ENCODE results near the gene CTNNB1.

Gene CTNNB1

DNA sequence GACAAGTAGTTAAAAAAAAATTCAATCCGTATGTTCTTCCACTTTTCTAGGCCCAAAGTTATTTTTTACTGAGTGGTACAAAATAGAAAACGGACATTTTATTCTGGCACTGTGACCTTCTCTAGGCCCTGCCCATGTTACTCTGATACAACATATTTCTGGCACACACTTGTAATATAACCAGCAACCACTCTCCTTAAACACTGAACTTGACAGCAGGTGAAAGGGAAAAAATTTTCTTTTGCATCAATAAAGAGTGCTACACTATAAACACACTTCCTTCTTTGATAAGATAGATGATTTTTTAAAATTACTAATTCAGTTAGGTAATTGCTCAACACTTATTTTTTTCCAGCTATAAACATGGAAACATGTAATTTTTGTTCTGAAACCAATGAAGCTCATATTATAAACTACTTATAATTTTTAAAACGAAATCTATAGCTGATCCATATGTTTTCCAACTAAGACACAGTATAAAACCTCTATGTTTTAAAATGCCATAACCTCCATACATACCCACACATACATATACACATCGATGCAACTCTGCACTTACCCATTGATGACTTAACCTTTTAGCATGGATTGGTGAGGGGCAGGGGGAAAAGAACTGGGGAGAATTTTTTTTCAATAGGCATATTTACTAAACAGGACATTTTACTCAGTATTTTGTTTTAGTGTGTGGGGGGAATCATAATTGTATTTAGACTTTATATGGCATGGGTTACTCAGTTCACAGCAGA is 5.3 kb upstream of the CTNNB1 start:
- no peak for DNase-seq

DNA sequence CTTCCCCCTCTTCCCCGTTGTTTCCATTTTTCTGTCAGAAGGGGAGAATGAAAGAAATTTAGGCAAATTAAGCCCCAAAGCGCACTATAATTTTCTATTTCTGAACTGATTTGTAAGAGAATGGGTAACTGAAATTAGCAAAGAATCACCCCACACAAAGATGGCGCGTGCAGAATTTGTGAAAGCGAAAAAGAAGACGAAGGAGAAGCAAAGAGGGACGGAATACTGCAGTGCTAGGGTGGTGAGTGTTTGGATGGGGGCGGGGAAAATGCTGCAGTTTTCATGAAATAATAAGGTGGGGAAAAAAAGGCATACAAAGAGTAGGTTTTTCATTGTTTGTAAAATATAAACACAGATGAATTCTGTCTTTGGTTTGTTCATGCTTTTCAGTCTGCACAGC is 4.6 kb upstream of the CTNNB1 start:
- DNase-seq, result no peak

DNA sequence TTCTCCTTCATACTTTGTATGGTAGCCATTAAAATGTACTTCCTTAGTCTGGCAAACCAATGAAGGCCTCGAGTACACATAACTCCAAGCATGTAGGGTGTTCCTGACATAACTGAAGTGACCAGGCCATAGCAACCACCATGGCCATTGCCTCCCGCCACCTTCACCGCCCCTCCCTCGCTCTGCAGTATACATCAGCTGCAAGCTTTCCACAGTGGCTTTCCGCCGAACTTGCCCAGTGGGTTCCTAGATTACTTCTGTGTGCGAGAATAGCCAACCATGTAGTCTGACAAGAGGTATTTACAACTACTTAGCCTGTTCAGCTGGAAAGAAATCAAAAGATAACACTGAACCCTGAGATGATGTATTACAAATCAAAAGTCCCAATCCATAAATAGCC is 3.4 kb upstream of the CTNNB1 start:
- no peak for DNase-seq

DNA sequence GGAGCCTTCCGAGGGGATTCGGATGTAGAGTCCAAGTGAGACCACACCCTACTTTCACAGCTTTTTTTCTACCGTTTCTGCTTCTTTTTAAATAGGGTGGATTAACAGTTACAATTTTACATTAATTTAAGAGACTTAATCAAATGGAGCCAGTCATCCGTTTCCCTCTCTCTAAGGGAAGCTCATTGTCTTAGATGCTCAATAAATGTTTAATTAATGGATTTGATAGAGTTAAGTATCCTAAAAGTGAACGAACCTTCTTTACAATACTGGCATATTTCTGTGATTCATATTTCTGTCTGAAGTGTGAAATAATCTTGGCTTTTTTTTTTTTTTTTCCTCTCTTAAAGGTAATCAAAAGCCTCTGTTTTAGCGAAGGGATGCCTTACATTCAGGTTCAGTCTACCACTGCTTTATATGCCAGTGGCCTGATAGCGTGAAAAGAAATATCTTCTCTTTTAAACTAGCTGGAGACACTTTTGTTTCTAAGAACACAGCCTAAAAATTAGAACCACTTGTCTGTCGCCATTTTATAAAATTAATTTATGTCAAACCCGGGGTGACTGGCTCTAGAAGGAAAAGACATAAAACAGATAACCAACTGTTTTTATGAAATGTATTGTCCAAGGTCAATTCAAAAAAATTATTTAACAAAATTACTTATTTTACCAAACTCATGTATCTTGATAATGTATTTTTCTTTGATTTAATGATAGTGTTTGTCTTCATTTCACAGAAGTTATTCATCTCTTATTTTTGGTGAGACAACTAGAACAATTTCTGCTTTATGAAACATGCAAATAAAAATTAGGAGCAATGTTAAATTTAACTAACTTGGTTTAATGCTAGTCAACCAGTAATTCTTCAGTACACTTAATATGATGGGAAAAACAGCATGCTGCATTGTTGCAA is 2.5 kb upstream of the CTNNB1 start:
- no peak for DNase-seq

DNA sequence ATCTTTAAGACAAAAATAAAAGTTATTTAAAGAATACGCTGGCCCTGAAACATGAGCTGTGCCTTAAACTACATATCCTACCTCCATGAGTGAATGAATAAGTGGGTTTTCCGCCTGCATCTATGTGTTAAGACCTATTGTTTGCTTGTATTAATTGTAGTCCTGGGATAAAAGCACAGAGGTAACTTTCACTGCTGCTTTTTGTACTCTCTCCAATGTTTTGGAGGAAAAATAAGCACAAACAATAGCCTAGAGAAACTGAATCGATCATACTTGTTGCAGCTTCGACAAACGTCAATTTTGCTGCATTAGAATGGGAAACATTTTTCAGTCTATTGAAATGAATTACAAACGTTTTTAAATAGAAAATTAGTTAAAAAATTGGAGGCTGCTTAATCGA is 1.3 kb upstream of the CTNNB1 start:
- no peak for DNase-seq

DNA sequence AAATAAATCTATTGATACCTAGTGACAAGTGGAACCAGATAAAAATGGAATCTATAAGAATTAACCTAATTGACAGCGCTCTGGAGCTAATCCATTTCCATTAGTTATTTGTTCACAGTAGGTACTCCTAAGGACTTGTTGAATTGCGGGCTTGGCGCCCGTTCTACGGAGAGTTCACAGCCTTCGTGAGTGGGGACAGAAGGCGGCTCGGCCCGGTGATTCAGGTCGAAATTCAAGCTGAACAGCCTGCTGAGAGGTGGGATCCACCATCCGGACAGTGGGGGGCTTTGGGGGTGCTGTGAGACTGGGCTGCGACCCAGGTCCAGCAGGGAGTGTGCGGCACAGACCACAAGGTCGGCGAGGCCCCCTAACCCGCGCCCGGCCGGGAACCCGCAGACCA is 779 bp upstream of the CTNNB1 start:
- no peak for DNase-seq

DNA sequence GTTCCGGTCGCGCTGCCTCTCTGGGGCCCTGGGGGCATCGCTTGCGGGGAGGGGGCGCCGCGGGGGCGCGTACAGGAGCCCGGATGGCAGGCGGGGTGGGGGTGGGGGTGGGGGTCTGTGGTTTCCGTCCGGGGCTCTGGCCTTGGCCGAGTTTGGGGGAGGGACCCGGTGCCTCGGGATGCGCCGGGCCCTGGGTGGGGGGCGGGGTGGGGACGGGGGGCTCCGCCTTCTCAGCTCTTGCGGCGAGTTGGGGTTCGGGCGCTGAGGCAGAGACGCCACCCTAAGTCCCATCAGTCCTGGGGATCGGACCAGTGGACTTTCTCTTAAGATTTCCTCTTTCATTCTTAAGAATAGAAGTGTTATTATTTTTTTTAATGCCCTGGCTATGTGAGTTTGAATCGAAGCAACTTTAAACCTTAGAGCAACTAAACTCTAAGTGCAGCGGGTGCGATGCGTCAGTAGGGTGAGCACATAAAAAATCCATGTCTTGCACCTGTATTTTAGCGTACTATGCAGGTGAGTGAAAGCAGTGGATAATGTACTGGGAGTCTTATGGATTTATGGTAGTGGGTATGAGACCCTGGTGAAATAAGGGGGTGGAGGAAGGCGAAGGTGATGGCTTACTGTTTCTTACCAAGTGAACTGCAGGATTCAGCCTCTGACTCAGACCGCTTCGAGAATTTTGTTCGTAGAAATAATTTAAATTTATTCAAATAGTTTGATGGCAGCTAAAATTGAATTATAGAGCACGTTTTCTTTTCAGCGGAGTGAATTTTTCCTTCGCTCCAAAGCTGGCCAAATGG is 762 bp downstream of the CTNNB1 start:
- DNase-seq, result peak; percentile 26

DNA sequence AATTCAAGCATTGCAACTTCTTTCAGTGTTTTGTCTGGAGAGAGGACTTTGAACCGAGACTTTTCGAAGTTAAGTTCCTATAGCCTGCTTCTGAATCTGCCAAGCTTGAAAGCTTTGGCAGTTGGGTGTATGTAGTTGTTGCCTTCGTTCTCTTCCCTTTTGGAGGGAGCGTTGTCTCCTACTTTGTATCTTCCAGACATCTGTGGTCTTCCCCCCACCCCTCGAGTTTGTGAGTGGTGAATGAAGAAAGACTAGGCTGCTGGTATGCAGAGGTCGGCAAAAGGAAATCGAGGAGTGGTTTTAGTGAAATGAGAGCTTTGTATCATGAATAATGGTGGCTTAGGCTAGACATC is 1.3 kb downstream of the CTNNB1 start:
- no peak for DNase-seq

DNA sequence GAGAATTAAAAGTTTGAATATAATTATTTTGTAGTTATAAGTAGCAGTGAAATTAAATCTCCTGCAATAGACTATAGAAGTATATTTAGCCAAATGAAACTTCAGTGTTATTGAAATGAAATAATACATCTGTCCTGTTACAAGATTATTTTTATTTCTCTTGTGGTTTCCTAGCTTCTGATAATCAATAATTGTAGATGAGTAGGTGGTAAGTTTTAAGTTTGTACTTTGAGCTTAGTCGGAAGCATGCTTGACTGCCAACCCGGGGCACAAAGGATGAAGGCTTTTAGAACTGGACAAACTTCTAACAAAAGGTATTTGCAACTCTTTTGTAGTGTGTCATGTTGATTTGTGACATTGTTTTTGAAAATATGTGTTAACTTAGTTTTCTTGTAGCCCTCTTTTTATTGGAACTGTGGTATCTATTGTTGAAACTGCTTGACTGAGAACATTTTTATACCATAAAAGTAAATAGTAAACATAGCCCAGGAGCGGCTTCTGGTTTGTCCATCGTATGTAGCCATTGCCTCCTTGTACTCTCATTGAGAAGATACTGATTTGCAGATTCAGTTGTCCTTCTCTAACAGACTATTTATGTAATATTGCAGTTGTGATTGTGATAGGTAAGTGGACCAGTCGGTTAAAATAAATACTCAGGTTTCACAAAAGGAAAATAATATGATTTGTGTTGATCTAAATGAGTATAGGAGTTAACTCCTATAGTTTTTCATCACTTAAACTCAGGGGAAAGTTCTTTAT is 2.9 kb downstream of the CTNNB1 start:
- no peak for DNase-seq

DNA sequence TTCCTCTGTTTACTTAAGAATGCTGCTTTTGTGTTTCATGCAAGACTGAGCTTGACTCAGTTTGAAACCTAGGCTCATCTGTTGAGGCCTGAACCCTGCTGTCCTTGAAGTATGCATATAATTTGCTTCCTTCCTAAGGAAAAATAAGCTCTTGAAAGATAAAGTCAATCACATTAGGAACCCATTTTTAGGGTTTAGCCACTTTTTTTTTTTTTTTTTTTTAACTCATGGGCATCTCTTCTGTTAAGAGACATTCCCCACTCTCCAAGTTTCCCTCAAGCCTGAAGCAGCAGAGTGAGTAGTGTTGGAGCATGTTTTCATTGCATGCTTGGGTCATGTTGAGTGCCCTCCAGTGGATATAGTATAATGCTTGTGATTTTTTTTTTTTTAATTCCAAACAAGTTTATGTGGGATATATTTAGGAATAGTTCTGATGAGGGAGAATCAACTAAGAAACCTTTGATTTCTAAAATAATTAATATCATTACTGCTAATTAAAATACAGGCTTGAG is 3.6 kb downstream of the CTNNB1 start:
- DNase-seq, result no peak

DNA sequence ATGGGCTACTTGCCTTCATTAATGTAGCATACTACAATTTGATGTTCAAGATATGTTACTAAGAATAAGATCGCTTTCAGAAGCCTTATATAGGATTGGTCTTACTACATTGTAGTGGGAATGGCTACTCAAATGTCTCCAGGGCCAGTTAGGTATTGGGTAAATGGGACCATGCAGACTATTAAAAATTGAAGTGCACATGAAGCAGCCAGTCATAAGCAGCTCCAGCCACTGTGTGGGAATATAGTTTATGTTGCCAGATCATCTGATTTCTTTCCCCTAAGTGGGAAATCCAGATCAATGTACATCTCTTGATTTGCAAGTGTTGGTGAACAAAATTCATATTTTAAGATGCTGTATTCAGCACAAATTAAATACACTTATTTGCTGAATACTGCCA is 5.1 kb downstream of the CTNNB1 start:
- no peak for DNase-seq

DNA sequence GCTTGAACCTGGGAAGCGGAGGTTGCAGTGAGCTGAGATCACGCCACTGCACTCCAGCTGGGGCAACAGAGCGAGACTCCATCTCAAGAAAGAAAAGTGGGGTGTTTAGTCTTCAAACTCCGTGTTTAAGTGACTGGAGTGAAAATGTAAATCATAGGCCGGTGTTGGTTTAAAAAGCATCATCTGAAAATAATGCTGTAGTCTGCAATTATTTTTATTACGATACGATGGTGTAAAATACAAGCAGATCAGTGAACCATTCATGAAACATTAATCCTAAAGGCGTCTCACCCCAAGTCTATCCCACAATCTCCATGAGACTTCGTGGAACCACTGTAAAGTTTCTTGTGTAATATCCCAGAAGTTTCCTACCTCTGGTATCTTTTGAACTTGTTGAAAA is 6.3 kb downstream of the CTNNB1 start:
- no peak for DNase-seq

DNA sequence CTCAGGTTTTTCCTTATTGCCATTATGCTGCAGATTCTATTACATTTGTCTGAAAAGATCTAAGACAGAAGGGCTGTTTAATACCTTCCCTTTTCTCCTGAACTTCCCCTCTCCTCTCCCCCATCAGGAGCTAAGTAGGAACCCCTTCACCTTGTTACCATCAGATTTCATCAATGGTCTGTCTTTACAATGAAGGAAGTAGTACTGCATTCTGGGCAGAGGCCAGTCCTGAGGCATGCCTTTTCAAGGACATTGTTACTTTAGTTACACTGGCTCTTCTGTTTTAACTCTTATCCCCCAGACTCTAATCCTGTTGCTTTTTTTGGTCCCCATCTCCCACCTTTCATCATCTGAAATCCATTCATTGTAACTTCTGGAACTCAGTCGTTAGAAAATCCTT is 8.1 kb downstream of the CTNNB1 start:
- no peak for DNase-seq

DNA sequence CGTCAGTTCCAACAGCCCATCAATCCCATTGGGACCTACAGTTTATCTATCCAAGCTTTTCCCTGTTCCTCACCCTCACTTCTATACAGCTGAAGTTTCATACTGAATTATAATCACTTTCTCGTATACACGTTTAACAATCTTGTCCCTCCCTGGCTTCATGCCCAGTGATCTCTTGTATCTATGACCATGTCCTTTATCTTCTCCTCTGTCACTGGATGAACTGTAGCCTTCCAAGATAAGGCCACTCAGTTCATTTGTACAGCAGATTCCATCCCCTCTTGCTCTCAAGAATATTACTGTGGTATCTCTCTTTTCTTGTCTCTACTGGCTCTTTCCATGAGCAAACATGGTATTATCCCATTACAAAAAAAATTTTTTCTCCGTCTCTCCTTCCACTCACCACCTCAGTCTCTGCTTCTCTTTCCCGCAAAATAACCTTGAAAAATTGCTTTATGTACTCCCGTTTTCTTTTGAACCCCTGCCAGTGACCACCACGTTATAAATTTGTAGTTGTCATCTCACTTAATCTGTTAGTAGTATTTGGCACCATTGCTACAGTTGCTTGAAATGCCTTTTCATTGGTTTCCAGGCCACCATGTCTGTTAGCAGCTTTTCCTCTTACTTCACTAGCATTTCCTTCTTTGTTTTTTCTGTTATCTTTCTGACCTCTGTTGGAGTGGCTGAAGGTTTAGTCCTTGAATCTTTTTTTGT is 9.4 kb downstream of the CTNNB1 start:
- DNase-seq, result no peak

DNA sequence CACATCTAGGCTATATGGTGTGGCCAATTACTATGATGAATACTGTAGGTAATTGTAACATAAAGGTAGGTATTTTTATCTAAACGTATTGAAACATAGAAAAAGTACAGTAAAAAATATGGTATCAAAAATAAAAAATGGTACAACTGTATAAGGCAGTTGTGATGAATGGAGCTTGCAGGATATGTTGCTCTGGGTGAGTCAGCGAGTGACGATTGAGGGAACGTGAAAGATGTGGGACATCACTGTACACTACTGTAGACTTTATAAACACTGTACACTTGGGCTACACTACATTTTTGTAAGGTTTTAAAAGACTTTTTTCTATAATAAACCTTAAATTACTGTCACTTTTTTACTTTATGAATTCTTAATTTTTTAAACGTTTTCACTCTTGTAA is 10.3 kb downstream of the CTNNB1 start:
- DNase-seq, result no peak

DNA sequence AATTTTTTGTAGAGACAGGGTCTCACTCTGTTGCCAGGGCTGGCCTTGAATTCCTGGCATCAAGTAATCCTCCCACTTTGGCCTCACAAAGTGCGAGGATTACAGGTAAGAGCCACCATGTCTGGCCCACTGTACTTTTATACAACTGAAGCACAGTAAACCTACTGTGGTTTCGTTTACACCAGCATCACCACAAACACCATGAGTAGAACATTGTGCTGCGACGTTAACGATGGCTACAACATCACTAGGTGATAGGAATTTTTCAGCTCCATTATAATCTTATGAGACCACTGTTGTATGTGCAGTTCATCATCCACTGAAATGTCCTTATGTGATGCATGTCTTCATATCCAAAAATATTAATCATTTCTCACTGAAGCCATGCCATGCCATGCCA is 11.7 kb downstream of the CTNNB1 start:
- no peak for DNase-seq

DNA sequence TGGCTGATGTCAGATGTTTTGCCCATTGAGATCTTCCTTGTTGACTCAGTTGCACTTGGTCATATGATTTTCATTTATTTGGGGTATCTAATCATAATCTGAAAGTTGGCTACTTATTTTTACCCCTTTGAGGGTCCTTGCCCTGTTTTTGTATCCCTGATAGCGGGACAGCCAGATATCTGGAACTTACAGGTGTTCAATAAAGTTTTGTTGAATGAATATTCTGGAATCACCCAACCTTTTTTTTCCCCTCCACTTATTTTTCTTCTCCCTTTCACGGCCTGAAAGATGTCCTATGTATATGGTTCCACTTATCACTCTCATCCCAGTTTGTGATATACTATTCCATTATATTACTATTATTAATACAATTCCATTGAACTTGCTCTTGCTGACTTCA is 12.8 kb downstream of the CTNNB1 start:
- DNase-seq, result no peak

DNA sequence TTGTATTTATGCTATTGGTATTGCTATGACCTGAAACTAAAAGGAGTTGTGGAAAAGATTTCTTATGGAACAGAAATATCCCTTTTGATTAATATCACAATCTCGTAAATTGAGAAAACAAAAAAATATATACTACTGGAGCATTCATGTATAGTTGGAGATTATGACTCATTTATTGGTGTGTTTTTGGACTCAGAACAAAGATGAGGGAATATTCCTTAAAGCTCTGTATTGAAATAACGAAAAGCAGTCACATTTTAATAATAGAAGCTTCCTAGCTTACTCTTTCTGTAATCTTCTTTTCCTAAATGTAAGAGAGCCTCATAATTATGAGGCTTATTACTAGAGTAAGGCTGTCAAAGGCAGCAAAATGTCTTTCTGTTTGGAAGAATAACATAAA is 14.3 kb downstream of the CTNNB1 start:
- no peak for DNase-seq

DNA sequence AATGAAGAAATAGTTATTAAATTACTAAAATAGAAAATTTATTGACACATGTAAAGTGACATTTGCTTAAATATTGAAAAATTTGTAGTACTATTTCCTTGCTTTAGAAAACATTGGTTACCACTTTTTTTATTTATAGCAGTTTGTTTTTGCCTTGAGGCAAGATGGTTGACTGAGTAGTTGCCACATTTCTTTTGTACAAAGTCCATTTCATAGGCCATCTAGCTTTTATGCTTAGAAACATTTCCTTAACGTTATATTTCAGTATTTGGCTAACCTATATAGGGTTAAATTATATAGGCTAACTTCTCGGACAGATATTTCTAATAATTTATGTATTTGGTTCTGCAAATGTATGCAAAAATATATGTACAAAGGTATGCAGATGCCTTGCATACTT is 17.1 kb downstream of the CTNNB1 start:
- no peak for DNase-seq

DNA sequence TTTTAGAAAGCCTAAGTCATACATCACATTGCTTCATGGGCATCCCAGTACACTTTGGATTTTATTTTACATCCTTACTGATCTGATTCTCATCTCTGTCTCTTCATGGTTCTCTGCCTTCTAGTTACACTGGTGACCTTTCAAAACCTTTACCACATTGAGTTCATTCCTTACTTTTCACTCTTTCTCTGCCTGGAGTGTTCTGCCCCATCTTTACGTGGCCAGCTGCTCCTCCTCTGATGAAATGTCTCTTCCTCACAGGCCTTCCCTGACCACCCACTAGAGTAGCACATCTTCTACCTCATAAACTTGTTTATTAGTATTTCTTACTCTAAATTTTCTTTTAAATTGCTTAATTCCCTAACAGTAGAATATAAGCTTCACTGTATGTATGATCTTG is 17.7 kb downstream of the CTNNB1 start:
- no peak for DNase-seq

DNA sequence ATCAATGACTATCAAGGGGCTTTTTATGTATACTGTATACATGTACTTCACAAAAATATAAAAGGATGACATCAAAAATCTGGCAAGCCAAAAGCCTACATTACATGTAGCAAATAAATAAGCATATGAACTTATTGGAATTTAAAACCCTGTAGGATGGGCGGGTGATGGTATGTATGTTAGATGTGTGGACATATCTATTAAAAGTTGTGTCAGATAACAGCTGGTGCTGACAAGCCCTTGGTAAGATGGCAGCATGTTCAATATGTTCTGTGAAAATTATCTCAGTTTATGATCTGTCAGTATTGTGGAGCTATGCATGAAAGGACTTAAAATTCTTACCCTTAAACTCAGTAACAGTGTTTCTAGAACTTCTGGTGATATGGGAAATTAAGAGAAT is 20.1 kb downstream of the CTNNB1 start:
- no peak for DNase-seq
